Medulla oblongata (tissue), 1 donor: ENCODE results near the gene RALGPS1.

ENCODE experiments used
- DNase-seq: peaks from one replicate; pipeline ENCODE4 v3.0.0-alpha.2; 2015; ENCODE audit errors: extremely low spot score

Gene RALGPS1

GRCh38 chr9:126914458-126915280 is at the start of gene RALGPS1:
Gene RALGPS1, plus strand, starts transcription at chr9:126914782. Its CDS starts 47,508 bp downstream, at chr9:126962290.
- DNase-seq: peak; percentile 96

DNA sequence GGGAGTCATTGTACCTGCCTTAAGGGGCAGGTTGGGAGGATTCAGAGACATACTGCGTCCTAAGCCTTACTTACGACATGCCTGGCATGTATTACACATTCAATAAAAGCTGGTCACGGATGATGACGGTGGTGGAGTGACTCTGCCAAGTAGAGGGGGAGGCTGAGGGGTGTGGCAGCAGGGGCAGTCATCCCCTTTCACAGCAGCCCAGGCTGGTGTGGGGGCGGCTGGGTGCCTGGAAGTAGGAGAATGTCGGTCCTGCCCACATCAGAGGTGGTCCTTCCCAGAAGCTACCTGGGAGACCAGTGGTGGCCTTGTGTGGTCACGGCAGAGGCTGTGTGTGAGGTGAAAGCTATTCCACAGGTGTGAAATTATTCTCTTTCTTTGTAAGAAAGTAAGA is 45.2 kb upstream of the RALGPS1 start:
- no peak for DNase-seq

DNA sequence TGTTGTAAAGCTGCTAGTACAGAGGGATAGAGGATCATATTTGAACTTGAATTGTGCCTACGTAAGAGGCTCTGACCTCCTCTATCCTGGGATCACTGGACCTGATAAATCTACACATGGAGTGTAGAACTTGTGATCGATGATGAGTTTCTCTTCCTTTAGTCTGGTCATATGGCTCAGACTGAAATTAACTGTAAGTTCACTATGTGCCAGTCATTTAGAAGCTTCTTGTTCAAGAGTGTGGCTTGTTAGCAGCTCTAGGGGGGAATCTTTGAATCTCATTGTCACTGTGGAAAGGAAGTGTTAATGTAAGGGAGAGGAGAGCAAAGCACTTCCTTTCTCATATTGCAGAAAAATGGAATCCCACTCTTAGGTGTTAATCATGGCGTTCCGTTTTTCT is 42.1 kb upstream of the RALGPS1 start:
- no peak for DNase-seq

DNA sequence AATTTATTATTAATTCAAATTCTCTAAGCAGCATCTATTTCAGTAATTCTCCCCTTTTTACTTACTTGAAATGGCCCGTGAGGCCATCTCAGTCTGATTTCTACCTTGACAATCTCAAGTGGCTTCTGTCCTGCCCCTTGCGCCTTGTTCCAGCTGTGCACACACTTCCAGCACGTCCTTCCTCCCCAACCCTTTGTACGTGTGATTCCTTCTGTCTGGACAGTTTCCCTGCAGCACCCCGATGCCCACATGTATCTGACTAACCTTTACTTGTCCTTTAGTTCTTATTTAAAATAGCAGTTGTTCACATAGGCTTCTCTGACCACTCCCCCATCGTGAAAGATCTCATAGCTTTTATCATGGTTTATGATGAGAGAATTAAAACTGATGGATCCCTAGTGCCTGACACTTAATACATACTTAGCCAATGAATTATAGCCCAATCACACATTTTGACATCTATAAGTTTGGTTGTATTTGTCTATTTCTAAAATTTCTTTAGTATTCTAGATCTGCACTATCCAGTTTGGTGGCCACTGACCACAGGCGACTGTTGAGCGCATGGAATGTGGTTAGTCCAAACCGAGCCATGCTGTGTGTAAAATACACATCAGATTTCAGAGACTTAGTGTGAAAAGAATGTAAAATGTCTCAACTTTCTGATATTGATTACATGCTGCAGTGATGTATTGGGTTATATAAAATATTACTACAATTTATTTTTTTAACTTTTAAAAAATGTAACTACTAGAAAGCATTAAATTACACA is 39.9 kb upstream of the RALGPS1 start:
- DNase-seq: no peak

GRCh38 chr9:126875756-126876510 is 38.6 kb upstream of the RALGPS1 start:
- DNase-seq: no peak

DNA sequence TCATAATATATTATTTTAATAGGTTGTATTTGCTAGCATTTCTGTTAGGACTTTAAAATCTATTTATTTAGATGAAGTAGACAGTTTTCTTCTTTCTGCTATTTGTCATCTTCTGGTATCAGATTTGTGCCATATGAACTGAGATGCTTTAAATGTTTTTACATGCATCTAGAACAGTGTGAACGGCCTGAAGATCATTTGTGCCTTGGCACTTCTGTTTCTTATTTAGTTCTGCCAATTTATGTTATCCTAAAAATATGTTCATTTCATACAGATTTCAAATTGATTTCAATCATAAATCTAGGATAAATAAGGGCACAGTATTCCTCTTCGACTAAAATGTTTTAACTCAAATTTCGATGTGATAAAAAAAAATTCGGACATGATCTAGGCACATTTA is 38.1 kb upstream of the RALGPS1 start:
- no peak for DNase-seq

DNA sequence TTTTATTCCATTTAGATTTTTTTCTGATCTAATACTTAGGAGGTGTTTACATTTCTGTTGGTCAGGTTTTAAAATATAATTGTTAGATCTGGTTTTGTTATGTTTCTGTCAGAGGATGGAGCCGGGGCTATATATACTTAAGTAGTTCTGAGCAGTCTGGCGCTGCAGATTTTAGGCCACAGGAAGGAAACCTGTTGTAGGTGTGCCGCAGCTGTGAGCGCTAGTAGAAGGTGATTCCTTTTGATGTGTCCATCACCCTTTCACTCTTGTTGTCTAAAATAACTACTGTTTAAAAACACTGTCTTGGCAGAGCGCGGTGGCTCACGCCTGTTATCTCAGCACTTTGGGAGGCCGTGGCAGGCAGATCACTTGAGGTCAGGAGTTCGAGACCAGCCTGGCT is 37.2 kb upstream of the RALGPS1 start:
- DNase-seq: no peak

GRCh38 chr9:126879288-126879687 is 35.3 kb upstream of the RALGPS1 start:
- DNase-seq: peak; percentile 40

GRCh38 chr9:126880226-126880946 is 34.2 kb upstream of the RALGPS1 start:
- DNase-seq: no peak

DNA sequence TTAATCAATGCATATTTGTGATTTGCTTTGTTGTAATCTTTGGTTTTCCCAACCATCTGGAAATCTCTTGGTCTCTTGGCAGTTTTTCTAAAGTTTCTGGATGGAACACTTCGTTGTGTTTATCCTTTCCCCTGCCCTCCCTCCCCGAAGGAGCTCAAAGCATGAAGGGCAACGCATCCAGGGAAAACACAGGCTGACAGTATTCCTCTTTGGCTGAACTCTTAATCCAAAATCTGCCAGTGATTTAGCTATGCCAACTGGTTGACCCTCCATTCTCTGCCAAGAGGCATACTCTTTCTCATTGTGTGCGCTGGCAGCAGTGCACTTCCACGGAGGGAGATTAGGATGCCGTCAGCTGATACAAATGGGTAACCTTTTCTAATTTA is 33.6 kb upstream of the RALGPS1 start:
- peak; percentile 82 for DNase-seq

DNA sequence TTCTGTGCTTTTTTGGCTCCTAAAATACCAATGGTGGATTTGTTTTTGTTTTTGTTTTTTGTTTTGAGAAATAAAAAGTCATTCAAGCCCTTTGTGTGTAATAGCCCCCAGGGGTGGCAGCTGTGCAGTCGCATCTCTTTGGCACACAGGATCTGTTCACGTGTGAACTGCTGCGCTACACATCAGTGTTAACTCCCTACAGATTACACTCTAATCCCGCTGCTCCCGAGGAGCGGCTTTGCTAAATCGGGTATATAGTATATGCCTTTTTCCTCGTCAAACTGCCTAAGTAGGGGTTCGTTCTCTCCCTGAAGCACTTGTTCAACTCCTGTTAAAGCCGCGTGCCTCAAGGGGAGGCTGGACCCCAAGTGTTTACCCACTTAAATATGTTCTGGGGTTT is 31.8 kb upstream of the RALGPS1 start:
- no peak for DNase-seq

DNA sequence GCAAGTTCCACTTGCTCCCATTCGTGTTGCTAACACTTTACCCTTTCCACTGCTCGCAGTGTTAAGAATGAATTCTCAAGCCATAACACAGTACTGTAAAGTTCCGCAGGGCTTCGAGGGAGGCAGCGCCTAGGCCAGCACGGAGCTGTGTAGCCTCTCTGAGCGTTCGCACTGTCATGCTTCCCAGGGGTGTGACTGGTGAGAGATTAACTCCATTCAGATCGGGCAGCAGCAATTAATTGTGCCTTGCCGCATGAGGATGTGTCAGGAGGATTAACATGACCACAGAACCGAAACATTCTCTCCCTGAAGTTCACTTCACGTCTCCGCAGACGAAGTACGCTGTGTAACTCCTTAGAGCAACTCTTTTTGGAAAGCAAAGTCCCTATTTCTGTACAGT is 30.9 kb upstream of the RALGPS1 start:
- peak; percentile 53 for DNase-seq

GRCh38 chr9:126885131-126885641 is 29.4 kb upstream of the RALGPS1 start:
- no peak for DNase-seq

DNA sequence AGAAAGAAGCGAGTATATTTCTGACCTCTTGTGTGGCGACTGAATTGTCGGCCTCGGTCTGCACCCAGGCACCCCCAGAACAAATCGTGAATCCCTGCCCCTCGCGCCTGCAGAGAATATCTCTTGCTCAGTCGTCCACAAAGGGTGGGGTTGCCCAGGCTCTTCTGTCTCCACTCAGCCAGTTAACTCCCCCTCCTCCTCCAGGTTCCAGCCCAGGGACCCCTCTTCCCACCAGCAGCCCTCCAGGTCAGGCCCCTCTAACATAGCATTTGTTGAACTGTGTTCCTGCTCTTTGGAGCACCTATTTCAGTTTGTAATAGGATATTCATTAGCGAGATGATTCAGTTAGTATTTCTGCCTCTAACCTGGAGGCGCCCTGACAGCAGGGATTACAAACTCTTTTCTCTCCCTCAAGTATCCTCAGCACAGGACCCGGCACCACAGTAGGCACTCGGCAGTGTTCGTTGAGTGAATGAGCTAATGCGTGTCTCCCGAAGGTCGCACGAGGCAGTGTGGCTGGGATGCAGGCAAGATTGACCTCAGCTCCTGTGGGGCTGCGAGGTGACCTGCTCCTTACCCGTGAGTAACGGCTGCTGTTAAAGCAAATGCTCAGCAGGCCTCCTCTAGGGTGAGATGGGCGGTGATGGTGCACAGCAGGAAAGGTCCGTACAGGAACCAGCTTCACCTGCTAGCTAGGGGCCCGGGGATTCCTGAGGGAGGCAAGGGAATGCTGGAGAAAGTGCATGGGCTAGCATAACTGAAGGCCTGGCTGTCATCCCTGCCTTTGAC is 28.4 kb upstream of the RALGPS1 start:
- DNase-seq: no peak

GRCh38 chr9:126886897-126887296 is 27.7 kb upstream of the RALGPS1 start:
- DNase-seq: no peak

- no peak for DNase-seq
These were observed 22.9 kb upstream of the RALGPS1 start for GRCh38 chr9:126891676-126892075.

GRCh38 chr9:126893079-126893478 is 21.5 kb upstream of the RALGPS1 start:
- DNase-seq: no peak

DNA sequence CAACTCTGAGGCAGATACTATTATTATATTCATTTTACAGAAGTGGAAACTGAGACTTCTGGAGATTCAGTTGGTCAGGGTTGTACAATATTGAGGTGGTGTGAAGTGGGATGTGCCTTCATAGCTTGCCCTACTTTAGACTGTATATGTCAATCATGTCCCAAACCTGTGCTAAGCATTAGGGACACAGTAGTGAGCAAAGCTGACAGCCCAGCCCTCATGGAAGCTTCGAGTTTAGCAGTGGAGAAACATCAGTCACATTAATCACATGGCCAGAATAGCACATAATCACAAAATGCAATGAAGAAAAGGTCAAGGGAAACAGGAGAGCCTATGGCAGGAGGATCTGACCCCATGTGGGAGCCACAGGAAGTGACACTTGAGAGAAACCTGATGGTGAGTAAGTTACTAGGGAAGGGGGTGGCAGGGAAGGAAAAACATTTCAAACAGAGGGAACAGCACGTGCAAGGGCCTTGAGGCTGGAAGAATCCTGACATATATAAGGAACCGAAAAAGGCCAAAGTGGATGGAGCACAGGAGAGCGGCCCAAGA is 20.5 kb upstream of the RALGPS1 start:
- DNase-seq: no peak

GRCh38 chr9:126902210-126902609 is 12.4 kb upstream of the RALGPS1 start:
- no peak for DNase-seq

GRCh38 chr9:126904586-126904985 is 10.0 kb upstream of the RALGPS1 start:
- no peak for DNase-seq
